Astrocyte of the cerebellum (primary cell): Measurements from ENCODE around the gene SMCO4.

ENCODE experiments used
- DNase-seq: peaks from one replicate; pipeline ENCODE4 v3.0.0-alpha.2; 2011; ENCODE audit warnings: low read depth
- H3K4me3 ChIP-seq: 2 replicates; pipeline ENCODE4 v1.5.1; 2011; ENCODE audit warnings: mild to moderate bottlenecking, low read depth, low read length, moderate library complexity
- in situ Hi-C: cut with HindIII; loops from 2 replicates; pipeline ENCODE4 v1.10.0; 2017; ENCODE audit warnings: low sequenced_read_pairs
- TF ChIP-seq, protein P1 (sequence below): IDR thresholded peaks from 2 replicates; pipeline ENCODE4 v1.5.1; 2012; ENCODE audit warnings: low read length, low read depth, moderate library complexity, mild to moderate bottlenecking; ENCODE audit errors: missing control alignments

Gene SMCO4

DNA sequence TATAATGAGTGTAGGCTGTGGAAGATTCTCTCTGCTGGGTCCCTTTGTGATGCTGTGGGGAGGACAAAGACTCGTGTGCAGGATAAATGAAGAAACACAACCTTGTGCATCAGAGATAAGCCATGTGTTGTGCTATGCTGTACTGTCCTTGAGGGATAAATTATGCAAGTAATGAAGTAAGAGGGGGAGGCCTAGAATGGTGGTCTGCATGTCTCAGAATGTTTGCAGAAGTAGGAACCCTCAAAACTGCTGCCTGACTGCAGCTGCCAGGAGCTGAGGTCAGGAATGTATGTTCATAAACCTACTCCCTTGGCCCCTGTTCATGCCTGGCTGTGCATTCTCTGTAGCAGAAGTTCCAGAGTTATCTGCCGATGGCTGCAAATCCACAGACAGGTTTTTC, 4.6 kb upstream of the SMCO4 start:
- DNase-seq: no peak
- H3K4me3 ChIP-seq: no peak overlapping the region
- TF ChIP-seq, protein P1, sequence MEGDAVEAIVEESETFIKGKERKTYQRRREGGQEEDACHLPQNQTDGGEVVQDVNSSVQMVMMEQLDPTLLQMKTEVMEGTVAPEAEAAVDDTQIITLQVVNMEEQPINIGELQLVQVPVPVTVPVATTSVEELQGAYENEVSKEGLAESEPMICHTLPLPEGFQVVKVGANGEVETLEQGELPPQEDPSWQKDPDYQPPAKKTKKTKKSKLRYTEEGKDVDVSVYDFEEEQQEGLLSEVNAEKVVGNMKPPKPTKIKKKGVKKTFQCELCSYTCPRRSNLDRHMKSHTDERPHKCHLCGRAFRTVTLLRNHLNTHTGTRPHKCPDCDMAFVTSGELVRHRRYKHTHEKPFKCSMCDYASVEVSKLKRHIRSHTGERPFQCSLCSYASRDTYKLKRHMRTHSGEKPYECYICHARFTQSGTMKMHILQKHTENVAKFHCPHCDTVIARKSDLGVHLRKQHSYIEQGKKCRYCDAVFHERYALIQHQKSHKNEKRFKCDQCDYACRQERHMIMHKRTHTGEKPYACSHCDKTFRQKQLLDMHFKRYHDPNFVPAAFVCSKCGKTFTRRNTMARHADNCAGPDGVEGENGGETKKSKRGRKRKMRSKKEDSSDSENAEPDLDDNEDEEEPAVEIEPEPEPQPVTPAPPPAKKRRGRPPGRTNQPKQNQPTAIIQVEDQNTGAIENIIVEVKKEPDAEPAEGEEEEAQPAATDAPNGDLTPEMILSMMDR: no peak
- in situ Hi-C loops: no loop called here

DNA sequence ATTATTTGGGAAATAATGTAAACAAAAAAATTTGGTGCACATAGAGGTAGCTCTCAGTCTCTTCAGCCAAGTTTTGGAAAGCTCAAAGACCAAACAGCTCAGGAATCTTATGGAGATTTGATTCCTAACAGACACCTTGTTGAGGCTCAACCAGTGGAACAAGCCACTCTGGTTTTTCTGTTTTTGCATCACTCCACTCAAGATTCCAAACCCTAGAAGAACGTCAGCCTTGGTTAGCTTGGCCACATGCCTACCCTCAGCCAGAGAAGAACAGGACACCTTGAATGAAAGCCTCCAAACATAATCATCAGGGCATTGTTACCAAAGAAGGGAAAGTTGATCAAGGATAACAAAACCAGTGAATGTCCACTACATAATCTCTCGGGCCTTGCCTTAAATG, 3.8 kb upstream of the SMCO4 start:
- no peak for DNase-seq
- TF ChIP-seq, protein P1: no peak
- H3K4me3 ChIP-seq: no peak overlapping the region
- in situ Hi-C loops: no loop called here

DNA sequence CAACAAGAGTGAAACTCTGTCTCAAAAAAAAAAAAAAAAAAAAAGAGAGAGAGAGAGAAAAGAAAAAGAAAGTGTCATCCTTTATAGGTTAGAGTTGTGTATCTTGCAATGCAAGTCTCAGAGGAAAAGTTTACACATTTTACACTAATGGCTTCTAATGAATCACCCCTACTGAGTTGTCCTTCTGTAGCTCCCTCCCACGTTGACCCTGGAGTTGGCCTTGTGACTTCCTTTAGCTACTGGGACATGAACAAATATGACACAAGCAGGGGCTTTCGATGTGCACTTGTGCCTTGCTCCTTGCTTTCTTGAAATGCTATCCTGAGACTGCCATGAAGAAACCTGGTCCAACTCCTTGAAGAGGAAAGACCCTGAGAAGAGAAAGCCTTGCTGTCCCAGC, 2.4 kb upstream of the SMCO4 start:
- H3K4me3 ChIP-seq: no peak overlapping the region
- in situ Hi-C loops: no loop called here
- DNase-seq: no peak
- TF ChIP-seq, protein P1: no peak

DNA sequence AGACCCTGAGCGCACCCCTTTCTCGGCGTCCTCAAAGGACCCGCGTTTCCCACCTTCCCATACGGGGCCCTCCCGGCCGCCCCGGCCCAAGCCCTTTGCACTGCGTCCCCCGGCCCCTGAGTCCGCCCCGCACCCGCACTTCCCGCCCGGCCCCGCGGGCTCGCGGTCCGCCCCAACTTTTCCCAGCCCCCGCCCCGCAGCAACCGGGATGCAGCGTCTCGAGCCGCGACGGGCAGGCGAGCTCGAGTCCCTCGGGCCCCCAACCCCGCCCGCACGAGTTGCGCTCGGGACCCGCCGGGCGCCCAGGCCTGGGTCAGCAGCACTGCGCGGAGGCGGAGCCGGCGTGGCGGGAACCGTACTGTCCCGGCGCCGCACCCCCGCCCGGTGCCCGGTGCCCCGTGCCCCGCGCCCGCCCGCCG, 371 bp downstream of the SMCO4 start:
- H3K4me3 ChIP-seq: peak overlapping the region; percentile 71
- in situ Hi-C loops: no loop called here
- TF ChIP-seq, protein P1: no peak
- DNase-seq: no peak

DNA sequence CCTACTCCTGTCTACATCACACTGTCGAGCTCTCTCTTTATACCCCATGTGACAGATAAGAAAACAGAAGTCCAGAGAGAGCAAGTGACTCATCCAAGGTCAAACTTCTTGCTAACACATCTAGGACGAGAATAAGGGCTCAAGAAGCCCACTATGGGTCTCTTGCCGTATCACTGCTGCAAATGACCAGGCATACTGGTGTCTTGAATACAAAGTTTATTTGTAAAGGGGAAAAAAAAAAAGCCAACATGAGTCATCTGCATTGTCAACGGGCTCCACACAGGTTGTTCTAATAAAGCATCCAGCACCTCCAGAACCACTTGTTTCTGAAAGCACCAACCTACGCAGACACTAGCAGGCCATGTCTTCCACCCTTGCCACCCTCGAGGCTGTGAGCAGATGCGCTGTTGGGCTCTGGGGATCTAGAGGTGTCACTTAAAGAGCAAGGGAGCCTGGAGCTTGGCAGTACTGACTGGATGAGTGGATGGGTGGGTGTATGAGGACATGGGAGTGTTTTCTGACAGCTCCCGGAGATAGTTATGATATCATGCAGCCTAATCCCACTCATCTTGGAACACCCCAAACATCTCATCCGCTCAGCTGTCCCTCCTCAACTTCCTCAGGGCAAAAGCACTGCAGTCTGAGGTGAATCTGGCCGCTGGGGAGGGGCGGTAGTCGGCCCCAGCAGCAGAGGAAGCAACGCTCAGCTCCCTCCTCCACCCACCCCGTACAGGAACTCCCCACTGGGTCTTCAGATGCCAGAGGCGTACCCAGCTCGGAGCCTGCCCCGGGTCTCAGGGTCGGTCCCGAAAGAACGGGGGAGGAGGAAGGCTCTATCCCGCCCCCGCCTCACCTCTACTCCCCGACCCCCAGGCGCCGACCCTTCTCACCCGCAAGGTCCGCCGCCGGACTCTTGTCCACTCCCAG, 1.0 kb downstream of the SMCO4 start:
- in situ Hi-C loops: no loop called here
- DNase-seq: peak; percentile 43
- H3K4me3 ChIP-seq: peak overlapping the region; percentile 71
- TF ChIP-seq, protein P1: no peak

DNA sequence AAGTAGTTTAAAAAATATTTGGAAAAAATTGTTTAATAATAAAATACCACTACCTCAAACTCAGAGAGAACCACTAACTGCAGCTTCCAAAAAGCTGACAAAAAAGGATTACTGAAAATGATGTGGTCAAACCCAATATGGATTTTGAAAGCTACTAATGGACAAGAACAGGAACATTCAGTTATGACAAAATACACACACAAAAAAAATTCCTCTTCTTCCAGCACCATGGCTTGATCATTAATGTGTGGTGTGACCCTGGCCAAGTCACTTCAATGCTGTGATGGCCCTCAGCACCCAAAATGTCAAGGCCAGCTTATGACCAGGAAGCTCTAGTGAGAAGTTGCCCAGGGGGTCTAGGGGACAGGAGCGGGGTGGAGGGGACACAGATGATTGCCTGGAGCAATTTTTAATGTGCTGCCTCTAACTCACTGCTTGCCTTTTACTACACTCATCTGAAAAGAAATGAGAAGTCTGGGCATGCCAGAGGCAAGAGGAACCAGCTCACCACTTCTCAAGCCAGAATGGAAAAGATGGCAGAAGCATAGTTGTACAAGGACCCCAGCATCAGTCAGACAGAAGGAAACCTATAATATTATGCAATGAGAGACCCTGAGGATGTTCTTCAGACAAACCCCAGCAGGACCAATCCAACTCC, 2.2 kb downstream of the SMCO4 start:
- H3K4me3 ChIP-seq: no peak overlapping the region
- in situ Hi-C loops: no loop called here
- TF ChIP-seq, protein P1: no peak
- DNase-seq: no peak
